NOMO-1 (cell line): Measurements from ENCODE around the gene EEF1A2.
"Not testable (repeated sequence)": the region's sequence is repeated elsewhere in the genome, so short reads cannot be mapped to it uniquely, and the experiment has no call there.

Experiments
- DNase-seq, 2 experiments: peaks; one replicate each; lab custom pipeline; 2025; ENCODE audit not compliant: unreplicated experiment in 2 of 2; lab: John Stamatoyannopoulos, UW

Gene EEF1A2

DNA sequence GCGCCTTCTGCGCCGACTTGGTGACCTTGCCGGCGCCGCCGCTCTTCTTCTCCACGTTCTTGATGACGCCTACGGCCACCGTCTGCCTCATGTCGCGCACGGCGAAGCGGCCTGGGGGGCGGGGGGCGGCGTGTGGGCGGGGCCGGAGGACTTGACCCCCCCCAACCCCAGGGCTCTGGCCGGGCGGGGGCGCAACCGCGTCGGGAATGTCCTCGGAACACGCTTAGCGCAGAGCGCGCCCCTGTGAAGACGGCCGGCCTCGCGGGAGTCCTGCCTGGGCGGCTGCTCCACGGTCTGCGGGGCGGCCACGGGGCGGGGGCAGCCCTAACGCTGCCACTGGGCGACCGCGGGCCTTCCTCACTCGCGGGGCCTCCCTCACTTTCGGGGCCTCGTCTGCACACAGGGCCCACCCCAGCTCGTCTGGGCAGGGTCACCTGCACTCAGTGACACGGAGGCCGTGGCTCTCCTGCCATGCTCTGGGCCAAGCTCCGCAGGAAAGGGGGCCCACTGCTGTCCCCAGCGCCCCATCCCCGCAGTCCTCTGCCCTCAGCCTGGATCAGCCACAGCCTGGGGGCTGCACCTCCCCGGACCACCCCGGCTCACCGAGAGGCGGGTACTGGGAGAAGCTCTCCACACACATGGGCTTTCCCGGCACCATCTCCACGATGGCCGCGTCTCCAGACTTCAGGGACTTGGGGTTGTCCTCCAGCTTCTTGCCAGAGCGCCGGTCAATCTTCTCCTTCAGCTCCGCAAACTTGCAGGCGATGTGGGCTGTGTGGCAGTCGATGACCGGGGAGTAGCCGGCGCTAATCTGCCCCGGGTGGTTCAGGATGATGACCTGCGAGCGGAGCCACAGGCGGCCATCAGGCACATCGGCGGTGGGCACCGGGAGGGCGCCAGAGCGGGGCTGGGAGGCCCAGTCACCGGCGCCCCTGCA lies 10.3 kb downstream of the EEF1A2 start:
- no peak for DNase-seq

- no peak for DNase-seq
Measured at GRCh38 chr20:63487781-63488241, 11.1 kb downstream of the EEF1A2 start.

DNA sequence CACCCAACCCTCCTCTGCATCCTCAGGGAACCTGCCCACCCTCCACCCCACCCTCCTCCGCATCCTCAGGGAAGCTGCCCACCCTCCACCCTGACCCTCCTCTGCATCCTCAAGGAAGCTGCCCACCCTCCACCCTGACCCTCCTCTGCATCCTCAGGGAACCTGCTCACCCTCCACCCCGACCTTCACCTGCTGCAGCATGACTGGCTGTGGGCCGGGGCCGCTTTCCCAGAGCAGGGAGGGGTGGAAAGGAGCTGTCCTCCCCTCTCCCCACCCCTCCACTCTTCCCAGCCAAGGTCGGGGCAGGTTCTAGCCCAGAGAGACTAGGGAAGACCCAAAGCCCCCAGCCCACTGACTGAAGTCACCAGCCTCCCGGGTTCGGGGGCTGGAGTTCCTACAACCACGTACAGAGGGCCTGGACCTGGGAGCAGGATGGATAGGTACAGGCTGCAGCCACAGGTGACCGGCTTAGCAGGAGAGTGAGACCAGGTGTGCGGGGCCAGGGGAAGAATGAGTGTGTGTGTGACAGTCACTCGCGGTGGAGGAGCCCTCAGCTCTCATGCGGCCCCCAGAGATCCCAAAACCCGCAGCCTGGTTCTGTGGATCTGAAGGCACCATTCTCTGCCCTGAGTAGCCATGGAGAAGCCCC lies 11.6 kb downstream of the EEF1A2 start:
- no peak for DNase-seq

DNA sequence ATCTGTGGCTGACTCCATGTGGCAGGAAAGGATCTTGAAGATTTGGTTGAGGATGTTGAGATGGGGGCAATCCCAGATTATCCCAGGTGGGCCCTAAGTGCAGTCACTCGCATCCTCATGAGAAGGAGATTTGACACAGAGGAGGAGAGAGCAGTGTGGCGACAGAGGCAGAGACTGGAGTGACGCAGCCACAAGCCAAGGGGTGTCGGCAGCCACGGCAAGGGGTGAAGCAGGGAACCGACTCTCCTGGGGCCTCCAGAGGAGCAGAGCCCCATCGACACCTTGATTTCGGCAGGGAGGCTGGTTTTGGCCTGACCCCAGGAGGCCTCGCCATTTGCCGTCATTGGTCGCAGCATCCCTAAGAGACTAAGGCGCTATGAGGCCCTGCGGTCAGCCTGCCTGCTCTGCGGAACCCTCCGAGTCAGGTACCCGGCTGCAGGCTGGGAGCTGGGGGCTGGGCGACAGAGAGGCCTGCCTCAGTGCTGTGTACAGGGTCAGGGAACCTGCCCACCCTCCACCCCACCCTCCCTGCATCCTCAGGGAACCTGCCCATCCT lies 12.5 kb downstream of the EEF1A2 start:
- DNase-seq: no peak

DNA sequence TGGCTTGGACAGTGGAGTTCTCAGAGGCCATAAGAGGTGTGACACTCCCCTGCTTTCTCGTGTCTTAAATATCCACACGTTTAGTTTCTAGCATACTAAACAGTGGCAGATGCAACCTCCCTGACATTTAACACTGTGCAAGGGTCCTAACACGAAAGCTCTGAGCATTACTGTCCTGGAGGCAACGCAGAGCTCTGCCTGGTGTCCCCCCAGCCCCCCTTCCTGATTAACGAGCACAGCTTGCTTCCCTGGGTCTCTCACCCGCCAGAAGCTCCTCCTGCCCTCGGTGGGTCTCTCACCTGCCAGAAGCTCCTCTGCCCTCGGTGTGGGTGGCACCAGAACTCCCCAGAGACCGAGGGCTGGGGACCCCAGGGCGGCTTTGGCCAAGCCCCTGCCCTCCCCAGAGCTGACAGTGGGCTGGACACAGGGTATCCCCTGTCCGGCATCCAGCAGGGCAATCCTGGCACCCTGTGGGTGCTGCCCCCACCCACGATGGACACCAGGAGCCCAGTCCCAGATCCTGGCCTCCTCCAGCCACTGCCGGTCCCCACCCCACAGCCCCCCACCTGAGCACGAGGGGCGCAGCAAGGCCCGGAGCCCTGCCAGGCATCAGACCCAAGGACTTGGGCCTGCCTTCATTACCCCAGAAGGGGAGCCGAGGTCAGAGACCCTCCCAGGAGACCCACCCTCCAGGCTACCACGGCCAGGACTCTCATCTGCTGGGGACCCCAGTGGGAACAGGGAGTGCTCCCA lies 14.1 kb downstream of the EEF1A2 start:
- DNase-seq: no peak

DNA sequence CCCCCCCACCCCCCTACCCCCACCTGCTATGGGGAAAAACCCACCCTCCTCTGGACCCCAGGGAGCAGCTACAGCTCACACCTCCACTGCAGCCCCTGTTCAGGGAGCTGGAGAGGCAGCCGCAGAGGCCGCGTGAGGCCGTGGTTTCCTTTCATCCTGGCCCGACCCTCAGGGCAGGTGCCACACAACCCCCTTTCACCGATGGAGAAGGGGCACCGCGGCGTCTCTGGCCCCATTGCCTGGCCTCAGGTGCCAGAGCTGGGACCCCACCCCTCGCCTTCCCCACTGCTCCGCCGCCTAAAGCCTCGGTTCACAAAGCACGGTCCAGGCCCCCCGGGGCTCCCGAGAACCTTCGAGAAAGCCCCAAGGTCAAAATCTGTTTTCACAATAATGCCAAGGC lies 14.6 kb downstream of the EEF1A2 start:
- DNase-seq: no peak

- DNase-seq: no peak
Measured at GRCh38 chr20:63483834-63484233, 15.0 kb downstream of the EEF1A2 start.

GRCh38 chr20:63482021-63482587 lies 16.8 kb downstream of the EEF1A2 start:
- DNase-seq: no peak

DNA sequence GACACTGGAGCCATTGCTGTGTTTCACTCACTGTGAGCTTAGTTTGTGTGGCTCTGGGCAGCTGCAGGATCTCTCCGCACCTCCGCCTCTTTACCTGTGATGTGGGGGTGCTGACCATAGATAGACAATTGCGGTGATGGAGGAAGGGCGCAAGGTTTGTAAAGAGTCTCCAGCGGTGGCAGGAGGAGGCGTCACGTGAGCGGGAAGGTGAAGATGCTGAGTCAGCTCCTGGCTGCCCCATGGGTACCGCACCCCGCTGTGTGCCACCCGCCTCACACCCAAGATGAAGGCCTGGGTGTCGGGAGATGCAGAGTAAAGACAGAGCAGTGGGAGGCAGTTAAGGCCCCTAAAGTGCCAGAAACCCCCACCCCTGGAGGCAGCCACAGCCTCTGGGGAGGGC lies 17.4 kb downstream of the EEF1A2 start:
- no peak for DNase-seq

GRCh38 chr20:63479695-63480419 lies 19.0 kb downstream of the EEF1A2 start:
- DNase-seq: not testable (repeated sequence)

DNA sequence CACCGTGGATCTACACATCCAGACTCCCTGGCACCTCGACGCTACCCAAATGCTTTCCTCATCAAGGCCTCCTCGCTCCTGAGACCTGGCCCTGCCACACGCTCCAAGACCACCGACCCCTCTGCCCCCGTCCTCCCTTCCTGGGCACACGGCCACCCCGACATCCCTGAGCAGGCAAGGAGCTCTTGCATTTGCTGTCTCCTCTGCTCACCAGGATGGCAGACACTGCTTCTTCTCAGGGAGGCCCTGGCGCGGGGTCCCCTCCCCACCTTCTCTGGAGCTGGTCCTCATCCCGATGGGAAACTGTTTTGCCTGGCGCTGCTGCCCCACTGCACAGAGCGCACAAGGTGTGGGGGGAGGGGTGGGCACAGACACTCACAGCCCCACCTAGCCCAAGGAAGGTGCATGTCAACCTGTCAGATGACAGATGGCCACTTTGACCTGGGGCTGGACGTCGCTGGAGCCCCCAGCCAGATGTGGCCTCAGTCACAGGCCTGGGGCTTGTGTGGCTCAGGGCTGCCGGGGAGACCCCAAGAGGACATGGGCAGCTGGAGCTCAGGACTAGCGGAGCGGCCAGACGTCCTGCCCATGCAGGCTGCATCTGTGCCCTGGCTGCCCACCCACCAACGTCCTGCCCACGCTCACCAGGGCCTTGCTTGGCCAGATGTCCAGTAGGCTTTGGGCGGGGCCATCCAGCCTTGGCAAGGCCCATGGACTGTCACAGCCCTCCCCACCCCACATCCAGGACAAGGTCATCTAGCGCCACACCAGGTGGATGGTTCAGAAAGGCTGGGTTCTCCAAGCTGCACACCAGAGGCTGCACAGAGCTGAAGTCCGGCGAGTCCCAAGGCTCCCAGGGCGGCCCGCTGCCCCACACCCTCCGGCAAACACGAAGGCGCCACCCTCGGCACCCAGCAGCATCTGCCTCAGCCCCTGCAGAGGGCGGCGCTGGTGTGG lies 20.3 kb downstream of the EEF1A2 start:
- DNase-seq: no peak

DNA sequence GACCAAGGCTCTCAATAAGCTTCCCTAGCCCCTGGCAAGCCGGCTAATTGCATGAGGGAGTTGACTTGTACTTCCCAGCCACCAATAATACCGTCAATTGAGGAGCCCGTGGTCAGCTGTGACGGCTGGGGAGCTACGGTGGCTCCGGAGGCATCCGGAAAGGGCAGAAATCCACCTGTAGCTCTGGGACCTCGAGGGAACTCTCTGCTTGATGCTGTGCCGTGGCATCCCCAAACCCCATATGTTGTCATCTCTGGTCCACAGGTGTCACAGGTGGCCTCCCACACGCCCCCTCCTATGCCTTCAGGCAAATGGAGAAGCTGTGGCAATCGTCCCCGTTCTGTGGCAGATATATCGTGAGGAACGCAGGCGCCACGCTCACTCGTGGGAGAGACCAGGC lies 20.9 kb downstream of the EEF1A2 start:
- DNase-seq: no peak

DNA sequence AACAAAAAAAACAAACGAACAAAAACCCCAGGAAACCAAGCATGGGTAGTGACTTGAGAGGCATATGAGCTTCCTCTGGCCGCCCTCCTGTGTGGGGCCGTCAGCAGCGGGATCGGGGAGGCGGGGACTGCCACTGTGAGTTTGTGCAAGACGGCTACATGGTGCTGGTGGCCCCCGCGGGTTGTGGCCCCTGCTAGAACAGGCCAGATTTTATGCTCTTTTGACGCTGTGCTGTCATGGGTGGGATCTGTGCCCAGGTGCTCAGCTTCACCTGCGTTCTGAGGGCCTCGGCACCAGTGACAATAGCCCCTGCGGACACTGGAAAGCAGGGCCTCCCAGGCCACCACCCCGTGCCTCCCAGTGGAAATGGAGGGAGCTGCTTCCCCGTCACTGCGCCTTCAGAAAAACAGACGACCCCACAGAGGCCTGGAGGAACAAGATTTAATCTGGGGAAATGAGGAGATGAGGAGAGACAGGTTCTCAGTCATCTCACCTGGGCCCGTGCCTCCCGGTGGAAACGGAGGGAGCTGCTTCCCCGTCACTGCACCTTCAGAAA lies 21.7 kb downstream of the EEF1A2 start:
- no peak for DNase-seq

GRCh38 chr20:63475209-63475608 lies 23.7 kb downstream of the EEF1A2 start:
- no peak for DNase-seq

- DNase-seq: no peak
Measured at GRCh38 chr20:63473555-63474449, 25.1 kb downstream of the EEF1A2 start.

DNA sequence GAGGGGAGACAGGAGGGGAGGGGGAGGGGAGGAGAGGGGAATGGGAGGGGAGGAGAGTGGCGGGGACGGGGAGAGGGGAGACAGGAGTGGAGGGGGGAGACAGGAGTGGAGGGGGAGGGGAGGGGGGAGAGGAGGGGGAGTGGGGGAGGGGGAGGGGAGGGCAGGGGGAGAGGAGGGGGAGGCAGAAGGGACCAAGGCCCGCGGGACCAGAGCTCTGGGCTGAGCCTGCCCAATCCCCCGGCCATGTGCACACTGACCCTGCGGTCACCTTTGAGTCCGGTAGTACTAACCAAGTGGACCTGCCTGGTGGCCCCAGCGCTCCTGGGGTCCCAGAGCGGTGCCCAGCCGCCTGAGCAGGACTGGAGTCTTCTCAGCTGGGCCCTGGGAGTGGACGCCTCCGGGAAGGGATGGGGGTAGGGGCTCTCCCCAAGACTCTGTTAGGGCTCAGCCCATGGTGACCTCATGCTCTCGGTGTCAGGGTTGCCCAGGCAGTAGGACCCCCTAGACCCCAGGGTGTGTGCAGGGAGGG lies 26.0 kb downstream of the EEF1A2 start:
- no peak for DNase-seq
